ENCODE measurements around the gene IRX2. TPM values are rescaled to one million over a fixed set of nuclear protein-coding genes. Genes with fewer than 3 reads are reported as not detected.

The IRX2 gene
- total RNA-seq, 2 donors from 2014 or later: 1.3 to 3.0 TPM

- intact Hi-C loops (cut with DNase I): no loop called here
- no peak for ATAC-seq
These were observed 47.9 kb downstream of the IRX2 start for GRCh38 chr5:2703615-2704014.

GRCh38 chr5:2703041-2703440, 48.4 kb downstream of the IRX2 start:
- DNase-seq (no peak), ATAC-seq (no peak)
- H3K4me1 ChIP-seq: no peaks in the 10 kb centered on the region
- no peaks in the 10 kb centered on the region for H3K27me3 ChIP-seq
- H3K27ac ChIP-seq: no peak overlapping the region
- no peaks in the 10 kb centered on the region for H3K36me3 ChIP-seq (replicated peaks in 1 of 2; ENCODE audit: insufficient read depth in 1 of 2, low read depth in 2 of 2)
- no peaks in the 10 kb centered on the region for H3K9me3 ChIP-seq
- TF ChIP-seq POLR2A (IDR thresholded peaks at IDR 0.05) (no peak), CTCF (IDR thresholded peaks at IDR 0.05) (no peak)
- intact Hi-C loops (cut with DNase I): no loop called here
- H3K4me3 ChIP-seq: no peak overlapping the region
- WGBS, 2 donors: 65 to 74% methylated on average over 9 to 13 of the region's 13 CpGs

More at GRCh38 chr5:2703615-2704014, 47.9 kb downstream of the IRX2 start:
- Histone ChIP-seq H3K27ac (no peak overlapping the region), H3K27me3 (no peaks in the 10 kb centered on the region), H3K4me3 (no peak overlapping the region), H3K9me3 (no peaks in the 10 kb centered on the region), H3K36me3 (replicated peaks in 1 of 2; ENCODE audit: insufficient read depth in 1 of 2, low read depth in 2 of 2) (no peaks in the 10 kb centered on the region), H3K4me1 (no peaks in the 10 kb centered on the region)
- WGBS, 2 donors: 69 to 76% methylated on average over 12 of the region's 12 CpGs
- DNase-seq: no peak
- TF ChIP-seq POLR2A (IDR thresholded peaks at IDR 0.05) (no peak), CTCF (IDR thresholded peaks at IDR 0.05) (no peak)

- DNase-seq (no peak), ATAC-seq (no peak)
- Histone ChIP-seq H3K27me3 (no peaks in the 10 kb centered on the region), H3K4me1 (no peaks in the 10 kb centered on the region), H3K27ac (no peak overlapping the region), H3K4me3 (no peak overlapping the region), H3K9me3 (no peaks in the 10 kb centered on the region), H3K36me3 (replicated peaks in 1 of 2; ENCODE audit: insufficient read depth in 1 of 2, low read depth in 2 of 2) (no peaks in the 10 kb centered on the region)
- TF ChIP-seq POLR2A (IDR thresholded peaks at IDR 0.05) (no peak), CTCF (IDR thresholded peaks at IDR 0.05) (no peak)
- intact Hi-C loops (cut with DNase I): no loop called here
- 62 to 68% methylated on average over 27 to 28 of the region's 28 CpGs for WGBS, 2 donors
These were observed 49.2 kb downstream of the IRX2 start for GRCh38 chr5:2702096-2702879.

GRCh38 chr5:2701592-2701991, 49.9 kb downstream of the IRX2 start:
- DNase-seq (no peak), ATAC-seq (no peak)
- intact Hi-C loops (cut with DNase I): no loop called here
- Histone ChIP-seq H3K4me1 (no peaks in the 10 kb centered on the region), H3K27ac (no peak overlapping the region), H3K27me3 (no peaks in the 10 kb centered on the region), H3K36me3 (replicated peaks in 1 of 2; ENCODE audit: insufficient read depth in 1 of 2, low read depth in 2 of 2) (no peaks in the 10 kb centered on the region), H3K4me3 (no peak overlapping the region), H3K9me3 (no peaks in the 10 kb centered on the region)
- no peak for TF ChIP-seq POLR2A (IDR thresholded peaks at IDR 0.05)
- no peak for TF ChIP-seq CTCF (IDR thresholded peaks at IDR 0.05)
- 30 to 33% methylated on average over 8 to 10 of the region's 10 CpGs for WGBS, 2 donors

- Histone ChIP-seq H3K27me3 (no peaks in the 10 kb centered on the region), H3K36me3 (replicated peaks in 1 of 2; ENCODE audit: insufficient read depth in 1 of 2, low read depth in 2 of 2) (no peaks in the 10 kb centered on the region), H3K9me3 (no peaks in the 10 kb centered on the region), H3K27ac (no peak overlapping the region), H3K4me1 (no peaks in the 10 kb centered on the region), H3K4me3 (no peak overlapping the region)
- DNase-seq (no peak), ATAC-seq (no peak)
- intact Hi-C loops (cut with DNase I): no loop called here
- 61 to 64% methylated on average over 8 of the region's 8 CpGs for WGBS, 2 donors
- TF ChIP-seq CTCF (IDR thresholded peaks at IDR 0.05): no peak
- no peak for TF ChIP-seq POLR2A (IDR thresholded peaks at IDR 0.05)
These were observed 50.6 kb downstream of the IRX2 start for GRCh38 chr5:2700876-2701275.

Data from body of pancreas (tissue), 4 donors.